ENCODE results near the gene SPACA9. TPM values are rescaled to one million over a fixed set of nuclear protein-coding genes. Genes with fewer than 3 reads are reported as not detected.

The SPACA9 gene
- total RNA-seq, 1 experiment from 2014 or later: 1.3 TPM

- Histone ChIP-seq H3K4me2 (ENCODE audit: insufficient read depth, insufficient read length, low read length) (no peak overlapping the region), H4K91ac (ENCODE audit: insufficient read length, low read depth, low read length) (no peak overlapping the region), H3K9ac (ENCODE audit: extremely low read depth, insufficient read length, low read length) (no peak overlapping the region), H2BK12ac (ENCODE audit: insufficient read length, low read depth, low read length) (no peak overlapping the region), H2BK120ac (ENCODE audit: low read depth, low read length, poor library complexity, severe bottlenecking) (no peak overlapping the region), H3K23me2 (ENCODE audit: insufficient read length, low read depth, low read length, poor library complexity, severe bottlenecking) (peaks cover 4% of the 10 kb centered on the region), H2BK15ac (ENCODE audit: low read depth, low read length) (no peak overlapping the region), H3K9me3 (ENCODE audit: control insufficient read depth, low read depth, low read length) (no peaks in the 10 kb centered on the region), H2AK5ac (ENCODE audit: insufficient read length, low read length) (no peak overlapping the region), H3K23ac (ENCODE audit: insufficient read length, low read depth, low read length) (no peak overlapping the region), H3K18ac (ENCODE audit: insufficient read length, low read depth, low read length) (no peak overlapping the region), H3K4me1 (ENCODE audit: insufficient read depth, low read length) (no peaks in the 10 kb centered on the region), H3T11ph (ENCODE audit: low read length) (no peak overlapping the region), H3K27ac (ENCODE audit: insufficient read length, low read depth, low read length) (no peak overlapping the region), H2BK5ac (ENCODE audit: insufficient read length, low read length) (no peak overlapping the region), H3K56ac (ENCODE audit: insufficient read length, low read depth, low read length) (no peak overlapping the region), H3K27me3 (ENCODE audit: insufficient read depth, low read length) (no peaks in the 10 kb centered on the region), H3K79me2 (ENCODE audit: insufficient read depth, low read length) (no peaks in the 10 kb centered on the region), H4K8ac (replicated peaks; ENCODE audit: insufficient read length, low read depth, low read length) (no peak overlapping the region), H2AFZ (ENCODE audit: low read length) (no peak overlapping the region), H4K5ac (ENCODE audit: insufficient read length, low read depth, low read length) (no peak overlapping the region), H3K79me1 (ENCODE audit: insufficient read depth, low read depth, low read length, poor library complexity, severe bottlenecking) (no peaks in the 10 kb centered on the region), H4K20me1 (ENCODE audit: control insufficient read depth, insufficient read depth, insufficient read length) (no peaks in the 10 kb centered on the region), H3K4ac (ENCODE audit: low read depth, low read length) (no peak overlapping the region), H2BK20ac (ENCODE audit: low read depth, low read length, poor library complexity, severe bottlenecking) (no peak overlapping the region), H3K14ac (ENCODE audit: insufficient read depth, low read length) (no peak overlapping the region)
- TF ChIP-seq, protein P1, sequence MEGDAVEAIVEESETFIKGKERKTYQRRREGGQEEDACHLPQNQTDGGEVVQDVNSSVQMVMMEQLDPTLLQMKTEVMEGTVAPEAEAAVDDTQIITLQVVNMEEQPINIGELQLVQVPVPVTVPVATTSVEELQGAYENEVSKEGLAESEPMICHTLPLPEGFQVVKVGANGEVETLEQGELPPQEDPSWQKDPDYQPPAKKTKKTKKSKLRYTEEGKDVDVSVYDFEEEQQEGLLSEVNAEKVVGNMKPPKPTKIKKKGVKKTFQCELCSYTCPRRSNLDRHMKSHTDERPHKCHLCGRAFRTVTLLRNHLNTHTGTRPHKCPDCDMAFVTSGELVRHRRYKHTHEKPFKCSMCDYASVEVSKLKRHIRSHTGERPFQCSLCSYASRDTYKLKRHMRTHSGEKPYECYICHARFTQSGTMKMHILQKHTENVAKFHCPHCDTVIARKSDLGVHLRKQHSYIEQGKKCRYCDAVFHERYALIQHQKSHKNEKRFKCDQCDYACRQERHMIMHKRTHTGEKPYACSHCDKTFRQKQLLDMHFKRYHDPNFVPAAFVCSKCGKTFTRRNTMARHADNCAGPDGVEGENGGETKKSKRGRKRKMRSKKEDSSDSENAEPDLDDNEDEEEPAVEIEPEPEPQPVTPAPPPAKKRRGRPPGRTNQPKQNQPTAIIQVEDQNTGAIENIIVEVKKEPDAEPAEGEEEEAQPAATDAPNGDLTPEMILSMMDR (conservative IDR thresholded peaks at IDR 0.05): no peak
- no peak overlapping the region for H3K4me3 Mint-ChIP-seq
- H3K27ac Mint-ChIP-seq: no peak overlapping the region
- H3K4me1 Mint-ChIP-seq: peaks cover 0 to 3% of the 10 kb centered on the region in 2 experiments; a peak in 1 of 4 replicates
- peaks cover 49% of the 10 kb centered on the region for H3K27me3 Mint-ChIP-seq (ENCODE audit: low read depth)
- no CpG with 5 or more reads among the region's 5 CpGs for WGBS (ENCODE audit: extremely low coverage, insufficient read length, low lambda C conversion rate)
- no peaks in the 10 kb centered on the region for H3K9me3 Mint-ChIP-seq
- no peak for DNase-seq
- no peaks in the 10 kb centered on the region; a peak in 1 of 7 replicates for H3K36me3 Mint-ChIP-seq (ENCODE audit: insufficient read depth in 1 of 3, low read depth in 3 of 3)
These were observed 3.5 kb upstream of the SPACA9 start for GRCh38 chr9:132875159-132875558.

Data from H9 (cell line).